Ramos (cell line): Measurements from ENCODE around the gene RERE.

Experiments used
- in situ Hi-C: fragments of 300-500 bp; cut with MboI; formaldehyde crosslinking; loops from one replicate; pipeline ENCODE4 v1.14.3; 2022; ENCODE audit warnings: low sequenced_read_pairs; ENCODE audit not compliant: unreplicated experiment

RERE gene

DNA sequence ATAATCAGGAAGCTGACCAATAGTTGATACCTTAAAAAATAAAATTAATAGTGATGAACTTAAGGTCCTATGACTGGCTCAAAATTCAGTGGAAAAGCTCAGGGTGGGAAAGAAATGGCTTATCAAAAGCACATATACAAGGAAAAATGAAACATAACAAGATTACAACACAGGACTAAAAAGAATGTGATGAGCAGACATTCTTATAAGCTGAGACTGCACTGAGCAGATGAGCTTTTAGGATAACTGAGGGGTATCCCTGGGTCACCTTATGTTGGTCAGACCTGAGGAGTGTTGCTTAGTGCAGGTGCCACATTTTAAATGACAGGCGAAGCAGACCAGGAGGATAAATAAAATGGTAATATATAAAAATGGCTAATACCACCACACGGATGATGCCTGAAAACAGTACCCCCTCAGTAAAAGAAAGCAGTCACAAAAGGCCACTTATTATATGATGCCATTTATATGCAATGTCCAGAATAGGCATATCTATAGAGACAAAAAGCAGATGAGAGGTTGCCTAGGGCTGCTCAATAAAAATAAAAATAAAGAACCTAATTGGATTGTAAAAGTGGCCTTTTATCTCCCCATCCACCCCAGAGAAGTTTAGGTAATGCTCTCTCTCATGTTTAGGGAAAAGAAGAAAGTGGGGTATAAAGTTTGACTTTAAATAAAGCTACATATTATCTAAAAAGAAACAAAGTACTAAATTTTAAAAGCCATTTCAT is 335.6 kb downstream of the RERE start:
- in situ Hi-C loops = no loop called here

DNA sequence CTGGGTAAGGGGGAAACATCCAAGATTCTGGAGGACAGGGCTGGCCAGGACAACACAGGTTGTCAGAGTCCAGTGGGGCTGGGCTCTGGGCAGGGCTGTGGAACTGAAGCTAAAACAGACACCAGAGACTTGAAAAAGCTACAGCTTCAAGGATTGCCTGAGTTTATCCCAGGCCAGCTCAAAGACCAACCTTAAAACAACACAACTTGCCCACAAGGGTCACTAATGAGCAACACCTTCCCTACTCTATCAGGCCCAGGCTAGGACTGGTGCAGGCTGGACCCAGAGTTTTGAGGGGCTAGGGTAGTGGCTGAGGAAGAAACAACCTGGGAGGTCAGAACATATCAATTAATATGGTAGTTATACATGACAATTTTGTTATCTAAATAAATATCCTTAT is 338.9 kb downstream of the RERE start:
- in situ Hi-C loops = no loop called here

DNA sequence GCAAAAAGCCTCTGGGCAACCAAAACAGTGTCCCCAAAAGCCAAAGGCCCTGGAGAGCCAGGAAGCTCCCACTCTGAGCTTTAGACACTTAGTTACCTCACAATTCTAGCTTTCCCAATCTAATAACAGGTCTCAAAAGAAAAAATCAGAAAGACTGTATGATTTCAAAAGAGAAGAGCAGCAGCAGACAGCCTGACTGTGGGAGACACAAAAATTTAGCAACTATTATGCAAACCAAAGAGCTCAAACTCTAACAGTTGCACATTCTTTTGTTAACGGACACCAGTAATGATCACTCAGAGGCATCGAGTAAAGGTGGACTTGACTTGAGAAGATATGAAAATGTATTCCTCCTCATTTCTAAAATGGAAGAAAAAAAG is 339.5 kb downstream of the RERE start:
- in situ Hi-C loops = no loop called here

DNA sequence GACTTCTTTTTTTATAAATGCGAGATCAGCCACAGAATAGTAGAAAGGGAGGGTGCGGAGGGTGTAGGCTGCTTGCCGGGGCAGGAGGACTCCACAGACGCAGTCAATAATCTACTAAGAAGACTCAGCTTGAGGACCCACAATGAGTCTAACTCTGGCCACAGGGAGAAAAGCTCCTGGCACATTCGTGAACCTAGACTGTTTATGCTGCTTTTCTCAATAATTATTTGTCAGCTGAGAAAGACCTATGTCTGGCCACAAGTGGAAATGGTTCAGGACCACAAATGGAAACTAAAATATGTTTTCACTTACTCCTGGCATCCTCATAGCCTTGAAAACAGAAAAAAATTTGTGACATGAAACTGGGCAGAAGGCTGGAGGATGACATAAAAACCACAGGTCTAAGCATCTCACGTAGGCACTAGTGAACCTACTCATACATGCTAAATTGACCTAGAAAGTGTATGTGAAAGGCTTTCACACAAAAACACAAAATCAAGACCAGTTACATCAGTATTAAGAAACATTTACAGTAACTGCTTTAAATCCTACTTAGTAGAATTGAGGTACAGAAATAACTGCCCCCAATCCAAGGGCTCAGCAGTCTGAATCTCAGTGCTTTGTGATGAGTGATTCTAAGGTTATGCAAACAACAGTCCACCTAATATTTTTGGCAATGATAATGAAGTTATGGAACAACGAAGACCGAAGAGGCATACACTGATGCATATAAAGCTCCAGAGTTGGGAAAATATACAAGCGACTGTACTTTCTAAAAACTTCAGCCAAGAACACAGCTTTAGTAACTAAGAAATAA is 340.1 kb downstream of the RERE start:
- in situ Hi-C loops = no loop called here

DNA sequence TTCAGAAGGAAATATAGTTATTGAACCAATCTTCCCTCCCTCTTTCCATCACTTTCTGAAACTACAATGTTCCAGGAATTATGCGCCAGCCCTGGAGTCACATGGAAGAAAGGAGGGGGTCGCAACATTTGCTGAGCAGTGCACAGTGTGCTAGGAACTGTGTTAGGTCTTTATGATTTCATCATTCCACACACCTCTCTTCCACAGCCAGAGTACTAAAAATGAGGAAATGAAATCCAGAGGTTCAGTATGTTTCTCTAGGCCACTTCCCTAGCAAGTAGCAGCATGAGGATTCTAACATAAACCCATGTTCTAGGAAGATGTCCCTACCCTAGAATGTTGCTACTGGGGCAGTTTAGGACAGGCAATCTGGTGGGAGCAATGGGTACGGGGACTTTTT is 341.4 kb downstream of the RERE start:
- in situ Hi-C loops = no loop called here

DNA sequence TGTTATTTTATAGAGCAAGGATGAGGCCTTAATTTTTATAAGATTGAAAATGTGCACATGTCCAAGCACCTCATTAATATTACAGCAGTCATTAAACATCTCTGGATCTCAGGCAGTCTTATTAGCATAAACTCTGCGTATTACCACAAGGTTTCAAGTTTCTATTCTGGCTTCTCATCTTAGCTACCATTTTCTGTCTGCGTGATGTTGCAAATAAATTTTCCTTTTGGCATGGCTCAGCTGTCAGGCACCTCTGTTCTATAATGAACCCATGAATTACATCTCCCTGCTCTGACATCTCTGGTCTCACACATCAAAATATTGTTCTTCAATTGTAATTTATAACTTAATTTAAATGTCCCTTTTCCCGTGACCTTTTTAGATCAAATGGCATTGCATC is 343.1 kb downstream of the RERE start:
- in situ Hi-C loops = no loop called here

DNA sequence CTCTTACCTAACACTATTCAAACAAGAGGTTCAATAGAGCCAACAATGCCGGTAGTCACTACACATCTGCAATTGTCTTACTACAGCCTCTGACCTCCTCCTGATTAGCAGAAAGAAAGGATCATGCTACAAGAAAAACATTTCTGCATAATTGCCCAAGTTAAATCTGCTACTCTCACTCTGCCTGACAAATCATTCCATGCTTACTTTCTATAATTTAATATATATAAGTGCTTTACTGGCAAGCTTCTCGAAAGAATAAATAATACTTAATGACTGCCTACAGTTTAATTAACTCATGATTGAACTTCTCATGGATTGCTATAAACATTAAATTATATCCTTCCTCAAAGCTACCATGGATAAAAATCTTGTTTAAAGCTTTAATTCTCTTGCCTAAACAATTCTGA is 343.5 kb downstream of the RERE start:
- in situ Hi-C loops = no loop called here

DNA sequence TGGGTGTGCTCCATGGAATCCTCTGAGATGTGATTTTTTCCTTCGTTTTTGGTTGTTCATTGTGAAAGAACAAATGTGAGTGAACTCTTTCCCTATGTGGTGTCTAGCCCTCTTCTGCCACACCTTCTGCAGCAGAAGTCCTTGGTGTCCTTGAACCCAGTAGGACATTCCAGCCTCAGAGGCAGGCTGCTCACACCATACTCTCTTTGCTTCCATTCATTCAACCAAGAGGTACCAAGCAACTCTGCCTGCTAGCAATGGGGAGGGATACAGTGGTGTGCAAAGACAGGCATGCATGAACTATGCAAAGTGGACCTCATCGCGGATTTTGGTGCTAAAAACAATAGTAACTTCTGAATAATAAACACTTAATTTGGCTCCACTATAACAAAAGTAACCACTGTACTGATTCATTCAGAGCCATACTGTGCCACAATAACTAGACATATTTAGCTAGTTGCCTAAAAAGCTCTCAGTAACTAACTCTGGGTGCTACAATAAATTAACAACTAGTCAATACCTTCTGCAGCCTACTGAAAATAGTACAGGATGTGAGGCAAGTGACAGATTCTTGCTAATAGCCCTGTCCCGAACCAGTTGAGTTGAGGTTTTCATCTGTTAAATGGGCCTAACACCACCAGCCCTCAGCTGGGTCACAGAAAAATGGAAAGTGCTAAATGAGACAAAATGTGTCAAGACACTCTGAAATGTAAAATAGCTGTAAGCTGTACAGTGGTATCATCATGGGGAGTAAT is 344.1 kb downstream of the RERE start:
- in situ Hi-C loops = no loop called here

DNA sequence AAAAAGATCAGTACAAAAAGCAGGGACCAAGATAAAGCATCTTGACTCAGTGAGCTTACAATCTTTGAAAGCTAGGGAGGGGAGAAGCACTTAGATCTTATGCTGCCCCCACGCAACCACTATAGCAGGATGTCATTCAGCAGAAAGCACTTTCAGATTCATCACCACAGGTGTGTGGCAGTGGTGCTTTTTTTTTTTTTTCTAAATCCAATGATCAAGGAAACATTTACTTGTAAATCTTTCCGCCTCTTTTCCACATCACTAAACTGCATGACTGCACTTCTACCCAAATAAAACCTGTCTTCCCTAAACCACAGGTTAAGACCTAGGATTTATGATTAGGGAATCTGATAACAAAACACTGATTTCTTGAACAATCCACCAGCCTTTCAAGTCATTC is 344.8 kb downstream of the RERE start:
- in situ Hi-C loops = no loop called here

DNA sequence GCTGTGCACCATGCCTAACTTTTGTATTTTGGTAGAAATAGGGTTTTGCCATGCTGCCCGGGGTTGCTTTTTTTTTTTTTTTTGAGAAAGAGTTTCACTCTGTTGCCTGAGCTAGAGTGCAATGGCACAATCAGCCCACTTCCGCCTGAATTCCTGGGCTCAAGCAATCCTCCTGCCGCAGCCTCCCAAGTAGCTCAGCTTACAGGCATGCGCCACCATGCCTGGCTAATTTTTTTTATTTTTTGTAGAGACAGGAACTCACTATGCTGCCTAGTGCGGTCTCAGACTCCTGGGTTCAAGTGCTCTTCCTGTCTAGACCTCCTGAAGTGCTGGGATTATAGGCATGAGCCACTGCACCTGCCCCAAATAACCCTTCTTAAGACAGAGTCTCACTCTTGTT is 346.0 kb downstream of the RERE start:
- in situ Hi-C loops = no loop called here

DNA sequence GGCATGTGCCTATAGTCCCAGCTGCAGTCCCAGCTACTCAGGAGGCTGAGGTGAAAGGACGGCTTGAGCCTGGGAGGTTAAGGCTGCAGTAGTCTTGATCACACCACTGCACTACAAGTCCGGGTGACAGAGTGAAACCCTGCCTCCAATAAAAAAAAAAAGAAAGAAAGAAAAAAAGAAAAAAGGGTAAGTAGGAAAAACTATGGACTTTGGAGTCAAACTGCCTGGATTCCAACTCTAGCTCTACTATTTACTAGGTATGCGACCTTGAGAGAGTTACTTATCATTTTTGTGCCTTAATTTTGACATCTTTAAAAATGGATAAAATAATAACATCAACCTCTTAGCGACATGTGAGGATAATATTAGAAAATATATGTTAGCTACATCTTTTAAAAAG is 348.7 kb downstream of the RERE start:
- in situ Hi-C loops = no loop called here

DNA sequence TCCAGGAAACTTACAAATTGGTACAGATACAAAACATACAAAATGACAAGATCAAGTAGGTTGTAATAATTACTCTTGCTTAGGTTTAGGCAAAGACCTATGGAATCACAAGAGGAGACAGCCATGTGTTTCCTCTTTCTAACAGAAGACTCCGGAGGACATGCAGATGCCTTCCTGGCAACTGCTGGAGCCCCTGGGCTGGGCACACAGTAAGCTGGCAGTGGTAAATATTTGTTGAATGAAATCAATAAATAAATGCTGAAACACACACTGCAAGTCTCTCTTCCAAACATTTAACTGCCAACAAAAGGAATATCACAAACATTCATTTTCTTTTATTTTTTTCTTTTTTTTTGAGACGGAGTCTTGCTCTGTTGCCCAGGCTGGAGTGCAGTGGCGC is 350.1 kb downstream of the RERE start:
- in situ Hi-C loops = no loop called here

DNA sequence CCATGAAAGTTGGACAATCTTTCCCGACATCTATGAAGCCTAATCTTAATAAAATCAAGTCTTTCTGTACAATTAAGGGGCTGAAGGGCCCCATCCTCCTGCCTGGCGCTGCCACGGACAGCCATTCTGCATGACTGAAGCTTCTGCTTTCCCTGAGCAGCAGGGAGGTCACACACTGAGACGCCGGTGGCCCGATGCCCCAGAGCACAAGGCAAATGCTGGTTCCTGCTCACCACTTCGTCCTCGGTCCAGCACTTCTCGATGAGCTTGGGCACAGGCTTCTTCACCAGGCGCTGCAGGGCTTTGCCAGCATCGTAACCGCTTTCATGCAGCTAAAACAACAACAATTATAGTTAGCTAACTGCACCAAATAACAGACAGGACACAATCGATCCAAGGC is 351.7 kb downstream of the RERE start:
- in situ Hi-C loops = no loop called here

DNA sequence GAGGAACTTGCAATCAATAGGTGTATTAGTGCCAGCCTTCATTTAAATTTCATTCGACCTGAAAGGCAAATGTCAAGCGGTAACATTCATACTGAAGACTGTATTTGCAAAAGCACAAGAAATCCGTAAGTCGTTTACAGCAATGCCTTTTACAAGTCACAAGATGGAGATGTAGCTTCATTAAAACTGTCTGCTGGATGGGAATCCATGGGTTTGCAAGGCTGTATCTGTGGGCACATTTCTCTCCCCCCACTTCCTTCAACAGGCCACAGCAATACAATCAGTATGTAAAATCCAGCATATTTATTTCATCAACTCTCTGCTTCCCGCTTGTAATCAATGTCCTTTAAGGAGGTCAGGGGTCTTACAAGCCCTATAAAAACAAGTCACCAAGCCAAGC is 352.4 kb downstream of the RERE start:
- in situ Hi-C loops = no loop called here

DNA sequence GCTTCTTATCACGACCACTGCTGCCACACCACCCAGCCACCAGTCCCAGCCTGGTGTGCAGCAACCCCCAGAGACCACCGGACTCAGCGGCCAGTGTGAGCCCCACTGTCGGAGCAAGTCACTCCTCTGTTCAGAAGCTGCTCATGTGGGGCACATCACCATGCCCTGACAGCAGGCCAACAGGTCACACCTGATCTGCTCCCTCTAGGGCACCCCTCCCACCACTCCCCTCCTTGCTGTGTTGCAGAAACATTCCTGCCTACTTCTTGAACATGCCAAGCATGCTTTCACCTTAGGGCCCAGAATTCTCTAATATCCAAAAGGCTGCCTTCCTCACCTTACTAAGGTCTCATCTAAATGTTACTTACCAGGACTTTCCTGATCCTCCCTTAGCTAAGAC is 353.1 kb downstream of the RERE start:
- in situ Hi-C loops = no loop called here

DNA sequence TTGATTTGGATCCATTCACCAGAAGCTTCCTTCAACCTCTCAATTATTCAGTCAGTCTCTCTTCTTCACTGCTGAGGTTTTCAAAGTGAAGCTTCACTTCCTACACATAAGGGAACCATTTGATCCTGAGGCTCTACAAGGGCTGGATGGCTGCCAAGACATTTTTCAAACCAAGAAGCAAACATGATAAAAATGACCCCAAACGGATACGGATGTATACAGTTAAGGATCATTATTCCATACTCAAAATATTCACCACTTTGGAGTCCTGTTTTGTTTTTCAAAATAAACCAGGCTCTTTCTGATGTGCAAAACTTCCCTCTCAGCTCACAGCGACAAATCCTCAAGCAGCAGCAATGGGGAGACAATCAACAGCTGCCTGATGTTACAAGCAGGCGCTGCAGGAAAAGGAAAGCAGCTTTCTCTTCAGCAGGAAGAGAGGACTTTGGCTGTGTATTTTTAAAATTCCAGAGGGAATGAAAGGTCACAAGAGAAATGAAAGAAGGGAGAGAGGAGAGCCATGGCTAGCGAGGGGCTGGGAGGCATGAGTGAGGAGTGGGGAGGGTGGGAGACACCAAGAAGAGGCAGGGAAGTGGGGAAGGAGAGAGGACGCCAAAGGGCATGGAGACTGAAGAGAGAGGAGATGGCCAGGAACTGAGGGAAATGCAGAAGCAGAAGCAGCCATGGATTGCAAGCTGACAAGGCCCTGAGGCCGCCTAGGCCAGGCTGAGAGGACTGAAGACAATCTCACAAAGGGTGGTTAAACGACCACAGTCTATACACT is 354.1 kb downstream of the RERE start:
- in situ Hi-C loops = no loop called here

DNA sequence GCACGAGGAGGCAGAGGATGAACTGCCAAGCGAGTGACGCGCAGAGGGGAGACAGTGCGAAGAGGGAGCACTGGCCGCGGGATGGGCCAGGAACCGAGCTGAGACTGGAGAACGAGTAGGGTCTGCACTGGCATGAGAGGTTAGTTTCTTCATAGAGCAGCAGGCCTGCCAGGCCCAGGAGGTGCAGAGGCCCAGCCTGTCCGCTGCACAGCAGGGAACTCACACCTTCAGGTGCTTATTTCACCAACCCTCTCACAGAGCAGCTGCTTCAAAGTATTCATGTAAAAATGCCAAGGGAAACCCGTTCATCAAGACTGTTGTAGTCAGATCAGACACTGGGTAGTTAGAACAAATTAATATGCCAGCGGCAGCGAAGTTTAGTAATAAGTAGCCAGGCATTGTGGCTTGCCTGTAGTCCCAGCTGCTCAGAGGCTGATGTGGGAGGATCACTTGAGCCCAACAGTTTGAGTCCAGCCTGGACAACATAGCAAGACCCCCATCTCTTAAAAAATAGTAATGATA is 355.0 kb downstream of the RERE start:
- in situ Hi-C loops = no loop called here

DNA sequence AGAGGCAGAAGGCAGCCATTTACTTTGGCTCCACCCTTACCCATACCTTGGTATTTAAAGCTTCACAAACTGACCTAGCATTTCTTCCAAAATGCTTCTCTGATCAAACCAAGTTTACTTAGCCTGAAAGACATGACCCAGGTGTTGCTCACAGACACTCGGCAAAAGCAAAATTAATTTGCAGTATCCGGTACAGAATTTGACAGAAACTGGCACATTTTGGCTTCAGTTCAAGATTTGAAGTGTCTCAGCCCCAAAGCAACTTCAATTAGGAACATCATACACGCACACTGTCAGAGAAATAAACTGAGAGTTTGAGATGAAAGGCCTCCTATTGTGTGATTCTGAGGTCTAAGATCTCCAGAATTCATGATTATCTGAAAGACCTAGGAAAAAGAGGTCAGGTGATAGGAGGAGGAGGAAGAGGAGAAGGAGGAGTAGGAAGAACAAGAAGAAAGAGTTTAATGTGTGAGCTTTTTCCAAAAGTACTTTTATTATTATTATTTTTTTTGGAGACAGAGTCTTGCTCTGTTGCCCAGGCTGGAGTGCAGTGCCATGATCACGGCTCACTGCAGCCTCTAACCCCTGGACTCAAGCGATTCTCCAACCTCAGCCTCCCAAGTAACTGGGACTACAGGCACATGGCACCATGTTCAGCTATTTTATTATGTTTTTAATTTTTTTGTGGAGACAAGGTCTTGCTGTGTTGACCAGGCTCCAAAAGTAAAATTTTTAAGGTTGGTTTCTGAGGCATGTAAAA is 355.9 kb downstream of the RERE start:
- in situ Hi-C loops = no loop called here

DNA sequence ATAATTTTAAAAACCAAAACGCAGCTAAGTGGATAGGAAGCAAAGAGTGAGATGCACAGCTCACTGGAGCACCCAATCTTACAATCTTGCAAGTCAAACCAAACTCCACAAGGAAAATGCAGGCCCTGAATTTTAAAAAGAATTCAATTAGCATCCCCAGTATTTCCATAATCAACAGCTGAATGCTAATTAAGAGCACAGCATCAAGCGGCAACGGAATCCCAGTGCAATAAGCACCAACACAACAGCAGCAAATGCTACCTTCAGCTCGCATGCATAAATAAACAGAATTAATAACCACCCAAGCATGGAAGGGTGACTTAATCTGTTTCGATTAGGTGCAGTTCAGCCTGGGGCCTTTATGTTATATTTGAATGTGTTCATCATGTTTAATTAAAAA is 356.7 kb downstream of the RERE start:
- in situ Hi-C loops = no loop called here

DNA sequence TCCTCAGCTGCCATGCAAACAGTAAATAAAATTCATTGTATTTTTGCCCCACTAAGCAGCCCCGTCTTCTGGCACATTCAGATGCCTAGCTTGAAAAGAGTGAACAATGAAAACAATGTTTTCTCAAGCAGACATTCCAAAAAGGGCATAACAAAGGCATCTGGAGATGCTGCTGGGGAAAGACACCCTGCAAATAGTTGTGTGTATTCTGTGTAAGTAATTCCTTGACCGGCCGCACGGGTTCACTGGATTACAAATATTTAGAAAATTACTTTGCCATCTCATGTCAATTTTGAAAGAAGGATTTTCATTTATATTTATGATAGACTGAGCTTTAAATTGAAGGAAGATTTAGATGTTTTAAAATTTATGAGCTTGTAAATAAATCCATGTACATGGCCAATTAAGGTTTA is 357.3 kb downstream of the RERE start:
- in situ Hi-C loops = no loop called here
